ENCODE results near the gene CCDC146.
"Not testable (repeated sequence)": the region's sequence is repeated elsewhere in the genome, so short reads cannot be mapped to it uniquely, and the experiment has no call there.

- TF ChIP-seq CTCF, POLR2A (IDR thresholded peaks at IDR 0.05): not testable (repeated sequence)
Measured at GRCh38 chr7:77108362-77108761, 14.1 kb upstream of the CCDC146 start.

Measured in upper lobe of left lung (tissue), 4 donors.